H1 (cell line): Measurements from ENCODE around the gene GET3.
"Not testable (repeated sequence)": the region's sequence is repeated elsewhere in the genome, so short reads cannot be mapped to it uniquely, and the experiment has no call there.

Experiments used
- BACH1 ChIP-seq: IDR thresholded peaks from 2 replicates; pipeline ENCODE4 v1.6.1; 2012; ENCODE audit warnings: low read length, improper control_type of control experiment
- EGR1 ChIP-seq: IDR thresholded peaks from 2 replicates; pipeline ENCODE4 v1.6.1; 2011; ENCODE audit warnings: low read depth, low read length, borderline replicate concordance
- EZH2 ChIP-seq: fragments of 200-600 bp; sonication (generic); IDR thresholded peaks from 2 replicates; pipeline ENCODE4 v1.7.1; 2012; ENCODE audit warnings: low read depth, mild to moderate bottlenecking, moderate library complexity, low read length, inconsistent platforms; ENCODE audit not compliant: severe bottlenecking
- GTF2F1 ChIP-seq: IDR thresholded peaks from 2 replicates; pipeline ENCODE4 v1.6.1; 2012; ENCODE audit warnings: low read depth, low read length, improper control_type of control experiment, borderline replicate concordance
- POLR2A ChIP-seq, 2 experiments: IDR thresholded peaks; 1 replicate in 1 of 2; 2 replicates in 1 of 2; pipeline ENCODE4 v1.6.1; 2011; ENCODE audit warnings: low read depth in 2 of 2, low read length in 2 of 2, mild to moderate bottlenecking in 2 of 2; ENCODE audit errors: control extremely low read depth in 1 of 2
- TF ChIP-seq, protein P1 (sequence below), 3 experiments: IDR thresholded peaks; 1 replicate in 2 of 3; 2 replicates in 1 of 3; pipeline versions ENCODE4 v1.5.1 to v1.6.1; 2011; ENCODE audit warnings: low read length in 3 of 3, mild to moderate bottlenecking in 3 of 3, inconsistent platforms in 2 of 3, low read depth in 1 of 3, moderate library complexity in 1 of 3; ENCODE audit not compliant: insufficient read depth in 1 of 3; ENCODE audit errors: control extremely low read depth in 1 of 3
- TF ChIP-seq, protein P2 (sequence below): IDR thresholded peaks from 2 replicates; pipeline ENCODE4 v1.6.1; 2012; ENCODE audit warnings: inconsistent platforms

DNA sequence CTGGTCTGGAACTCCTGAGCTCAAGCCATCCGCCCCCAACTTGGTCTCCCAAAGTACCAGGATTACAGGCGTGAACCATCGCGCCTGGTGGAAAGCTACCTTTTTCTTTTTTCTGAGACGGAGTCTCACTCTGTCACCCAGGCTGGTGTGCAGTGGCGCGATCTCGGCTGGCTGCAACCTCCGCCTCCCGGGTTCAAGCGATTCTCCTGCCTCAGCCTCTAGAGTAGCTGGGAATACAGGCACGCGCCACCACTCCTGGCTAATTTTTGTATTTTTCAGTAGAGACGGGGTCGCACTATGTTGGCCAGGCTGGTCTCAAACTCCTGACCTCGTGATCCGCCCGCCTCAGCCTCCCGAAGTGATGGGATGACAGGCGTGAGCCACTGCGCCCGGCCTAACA is 39.9 kb upstream of the GET3 start:
- TF ChIP-seq, protein P1, sequence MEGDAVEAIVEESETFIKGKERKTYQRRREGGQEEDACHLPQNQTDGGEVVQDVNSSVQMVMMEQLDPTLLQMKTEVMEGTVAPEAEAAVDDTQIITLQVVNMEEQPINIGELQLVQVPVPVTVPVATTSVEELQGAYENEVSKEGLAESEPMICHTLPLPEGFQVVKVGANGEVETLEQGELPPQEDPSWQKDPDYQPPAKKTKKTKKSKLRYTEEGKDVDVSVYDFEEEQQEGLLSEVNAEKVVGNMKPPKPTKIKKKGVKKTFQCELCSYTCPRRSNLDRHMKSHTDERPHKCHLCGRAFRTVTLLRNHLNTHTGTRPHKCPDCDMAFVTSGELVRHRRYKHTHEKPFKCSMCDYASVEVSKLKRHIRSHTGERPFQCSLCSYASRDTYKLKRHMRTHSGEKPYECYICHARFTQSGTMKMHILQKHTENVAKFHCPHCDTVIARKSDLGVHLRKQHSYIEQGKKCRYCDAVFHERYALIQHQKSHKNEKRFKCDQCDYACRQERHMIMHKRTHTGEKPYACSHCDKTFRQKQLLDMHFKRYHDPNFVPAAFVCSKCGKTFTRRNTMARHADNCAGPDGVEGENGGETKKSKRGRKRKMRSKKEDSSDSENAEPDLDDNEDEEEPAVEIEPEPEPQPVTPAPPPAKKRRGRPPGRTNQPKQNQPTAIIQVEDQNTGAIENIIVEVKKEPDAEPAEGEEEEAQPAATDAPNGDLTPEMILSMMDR (IDR thresholded peaks at IDR 0.05; ENCODE audit: control extremely low read depth in 1 of 3, insufficient read depth in 1 of 3, low read depth in 1 of 3, low read length in 3 of 3), result not testable (repeated sequence)
- TF ChIP-seq GTF2F1; BACH1; EGR1; EZH2; POLR2A (IDR thresholded peaks at IDR 0.05; ENCODE audit: control extremely low read depth in 1 of 2, low read depth in 2 of 2, low read length in 2 of 2): not testable (repeated sequence)
- TF ChIP-seq, protein P2, sequence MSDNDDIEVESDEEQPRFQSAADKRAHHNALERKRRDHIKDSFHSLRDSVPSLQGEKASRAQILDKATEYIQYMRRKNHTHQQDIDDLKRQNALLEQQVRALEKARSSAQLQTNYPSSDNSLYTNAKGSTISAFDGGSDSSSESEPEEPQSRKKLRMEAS, result not testable (repeated sequence)
